HCT116 (cell line): ENCODE data around the gene COG1. TPM values are rescaled to one million over a fixed set of nuclear protein-coding genes. Genes with fewer than 3 reads are reported as not detected.
A peak's percentile ranks its signal among the peaks of the same experiment; 100 is the strongest.

Experiments
- ATAC-seq: fragments of 200-7000 bp; cut with Tn5 transposase; 2 replicates; pipeline ENCODE4 v1.9.1; 2020; ENCODE audit warnings: mild to moderate bottlenecking, moderate library complexity
- BruUV-seq: library from RNA; stranded (reverse); fragments of 400-500 nt; replicated peaks from 2 replicates; lab custom pipeline; 2021; lab: Mats Ljungman, UMichigan
- CTCF ChIA-PET: fragments of 300-600 bp; sonication (Branson Sonifier 250); formaldehyde crosslinking; loops from one replicate; lab custom pipeline; 2021; ENCODE audit warnings: antibody characterized with exemption; lab: Charles Lee
- POLR2A ChIA-PET: fragments of 300-600, 350-600 bp; sonication (Branson Sonifier 250); formaldehyde crosslinking; loops from one replicate; lab custom pipeline; 2021; ENCODE audit warnings: antibody characterized with exemption; lab: Charles Lee
- RAD21 ChIA-PET, 2 experiments: fragments of 300-600 bp; sonication (Branson Sonifier 250); formaldehyde crosslinking; loops; one replicate each; lab custom pipeline; 2023; ENCODE audit warnings: low total read pairs in 2 of 2; ENCODE audit not compliant: uncharacterized antibody in 2 of 2, unreplicated experiment in 2 of 2, low non-redundant PET in 1 of 2; lab: Charles Lee
- DNase-seq: peaks from one replicate; pipeline ENCODE4 v3.0.0-alpha.2; 2010; ENCODE audit warnings: low read depth, low spot score
- H2AFZ ChIP-seq: fragments of 200-600 bp; shearing (Covaris generic), sonication (generic); 2 replicates; pipeline ENCODE4 v1.6.1; 2017; ENCODE audit warnings: low read depth, mixed run types, mixed read lengths, antibody characterized with exemption, low read length; ENCODE audit not compliant: poor library complexity, severe bottlenecking
- H3K27ac ChIP-seq: 2 replicates; pipeline ENCODE4 v1.5.1; 2012; ENCODE audit warnings: low read depth, low read length
- H3K27me3 ChIP-seq: fragments of 200-600 bp; sonication (generic); 2 replicates; pipeline ENCODE4 v1.6.1; 2016; ENCODE audit warnings: mixed run types, low read length, mixed read lengths; ENCODE audit not compliant: insufficient read depth
- H3K36me3 ChIP-seq, 2 experiments: fragments of 200-500 bp in 1 of 2; fragments of 200-600 bp in 1 of 2; sonication (Bioruptor generic) in 1 of 2; sonication (generic) in 1 of 2; 2 replicates each; pipeline versions ENCODE4 v1.5.1 to v1.6.1; 2014 to 2016; ENCODE audit warnings: low read length in 2 of 2, inconsistent platforms in 1 of 2, mixed read lengths in 1 of 2, mixed run types in 1 of 2; ENCODE audit not compliant: insufficient read depth in 2 of 2, control insufficient read depth in 1 of 2
- H3K4me1 ChIP-seq, 2 experiments: fragments of 200-600 bp in 1 of 2; sonication (generic) in 1 of 2; 2 replicates each; pipeline versions ENCODE4 v1.5.1 to v1.6.1; 2012 to 2017; ENCODE audit warnings: low read length in 2 of 2, inconsistent platforms in 1 of 2, mild to moderate bottlenecking in 1 of 2, mixed read lengths in 1 of 2, mixed run types in 1 of 2, moderate library complexity in 1 of 2; ENCODE audit not compliant: insufficient read depth in 2 of 2, control insufficient read depth in 1 of 2
- H3K4me2 ChIP-seq: fragments of 200-600 bp; sonication (generic); 2 replicates; pipeline ENCODE4 v1.6.1; 2017; ENCODE audit warnings: mixed run types, low read length, mixed read lengths
- H3K4me3 ChIP-seq, 2 experiments: fragments of 200-600 bp in 1 of 2; sonication (generic) in 1 of 2; replicated peaks in 1 of 2; 2 replicates each; pipeline ENCODE4 v1.5.1; 2011 to 2016; ENCODE audit warnings: low read length in 2 of 2, control low read depth in 1 of 2, low read depth in 1 of 2, mild to moderate bottlenecking in 1 of 2, mixed read lengths in 1 of 2, mixed run types in 1 of 2
- H3K79me2 ChIP-seq: fragments of 200-600 bp; sonication (generic); 2 replicates; pipeline ENCODE4 v1.6.1; 2017; ENCODE audit warnings: mild to moderate bottlenecking, mixed run types, low read length, moderate library complexity, mixed read lengths; ENCODE audit not compliant: insufficient read depth
- H3K9ac ChIP-seq: fragments of 200-600 bp; sonication (generic); 2 replicates; pipeline ENCODE4 v1.6.1; 2016; ENCODE audit warnings: low read length, mixed read lengths
- H3K9me2 ChIP-seq: fragments of 200-600 bp; sonication (generic), shearing (Covaris generic); 2 replicates; pipeline ENCODE4 v1.6.1; 2017; ENCODE audit warnings: mixed run types, mild to moderate bottlenecking, moderate library complexity; ENCODE audit not compliant: insufficient read depth
- H3K9me3 ChIP-seq, 2 experiments: fragments of 200-500 bp in 1 of 2; fragments of 200-600 bp in 1 of 2; sonication (Bioruptor generic) in 1 of 2; sonication (generic) in 1 of 2; 2 replicates each; pipeline ENCODE4 v1.6.1; 2014 to 2017; ENCODE audit warnings: low read length in 2 of 2, mixed read lengths in 2 of 2, inconsistent platforms in 1 of 2, low read depth in 1 of 2, mild to moderate bottlenecking in 1 of 2, mixed run types in 1 of 2, moderate library complexity in 1 of 2; ENCODE audit not compliant: control insufficient read depth in 1 of 2, insufficient read depth in 1 of 2
- H4K20me1 ChIP-seq: fragments of 200-600 bp; sonication (generic), shearing (Covaris generic); 2 replicates; pipeline ENCODE4 v1.6.1; 2017; ENCODE audit warnings: mixed run types, mild to moderate bottlenecking, moderate library complexity; ENCODE audit not compliant: insufficient read depth
- CEBPB ChIP-seq: IDR thresholded peaks from 2 replicates; pipeline ENCODE4 v1.6.1; 2012; ENCODE audit warnings: low read depth
- EGR1 ChIP-seq: IDR thresholded peaks from 2 replicates; pipeline ENCODE4 v1.6.1; 2012; ENCODE audit warnings: low read depth
- FOSL1 ChIP-seq: IDR thresholded peaks from 2 replicates; pipeline ENCODE4 v1.6.1; 2012; ENCODE audit warnings: low read depth
- POLR2AphosphoS5 ChIP-seq: IDR thresholded peaks from 2 replicates; pipeline ENCODE4 v1.6.1; 2011; ENCODE audit warnings: mild to moderate bottlenecking, low read depth, low read length, moderate library complexity
- SRF ChIP-seq: IDR thresholded peaks from 2 replicates; pipeline ENCODE4 v1.6.1; 2012; ENCODE audit warnings: low read depth
- TCF7L2 ChIP-seq: IDR thresholded peaks from 2 replicates; pipeline ENCODE4 v1.7.0; 2011; ENCODE audit warnings: borderline replicate concordance, inconsistent platforms; ENCODE audit not compliant: insufficient read depth, insufficient read length; ENCODE audit errors: extremely low read depth
- YY1 ChIP-seq: IDR thresholded peaks from 2 replicates; pipeline ENCODE4 v1.6.1; 2011; ENCODE audit warnings: low read length, low read depth, moderate library complexity, mild to moderate bottlenecking; ENCODE audit not compliant: insufficient replicate concordance; ENCODE audit errors: extremely low read depth
- ZNF274 ChIP-seq: fragments of 200-500 bp; sonication (Bioruptor generic); IDR thresholded peaks from 2 replicates; pipeline ENCODE4 v1.6.1; 2014; ENCODE audit warnings: mild to moderate bottlenecking, low read depth, low read length, inconsistent platforms
- intact Hi-C: fragments of 100-400 bp; cut with micrococcal nuclease; formaldehyde crosslinking; loops from 2 replicates; pipeline ENCODE4 v1.10.0; 2022
- total RNA-seq: library from RNA; stranded (reverse); gene quantifications from one replicate; pipeline ENCODE4 v1.2.1, GENCODE V29; 2021; ENCODE audit not compliant: unreplicated experiment
- TF ChIP-seq, protein P1 (sequence below), 3 experiments: fragments of 200-600 bp in 1 of 3; sonication (generic) in 1 of 3; IDR thresholded peaks in 2 of 3; conservative IDR thresholded peaks in 1 of 3; 2 replicates each; pipeline ENCODE4 v1.5.1; 2012 to 2017; ENCODE audit warnings: low read depth in 2 of 3, low read length in 2 of 3, antibody characterized with exemption in 1 of 3, borderline replicate concordance in 1 of 3, control low read depth in 1 of 3, mild to moderate bottlenecking in 1 of 3, mixed read lengths in 1 of 3, mixed run types in 1 of 3, moderate library complexity in 1 of 3; ENCODE audit not compliant: insufficient read depth in 1 of 3
- TF ChIP-seq, protein P2 (sequence below): IDR thresholded peaks from 2 replicates; pipeline ENCODE4 v1.6.1; 2012
- TF ChIP-seq, protein P3 (sequence below): IDR thresholded peaks from 2 replicates; pipeline ENCODE4 v1.6.1; 2012; ENCODE audit warnings: low read depth

The COG1 gene
- total RNA-seq, 1 experiment from 2014 or later: 44.6 TPM

DNA sequence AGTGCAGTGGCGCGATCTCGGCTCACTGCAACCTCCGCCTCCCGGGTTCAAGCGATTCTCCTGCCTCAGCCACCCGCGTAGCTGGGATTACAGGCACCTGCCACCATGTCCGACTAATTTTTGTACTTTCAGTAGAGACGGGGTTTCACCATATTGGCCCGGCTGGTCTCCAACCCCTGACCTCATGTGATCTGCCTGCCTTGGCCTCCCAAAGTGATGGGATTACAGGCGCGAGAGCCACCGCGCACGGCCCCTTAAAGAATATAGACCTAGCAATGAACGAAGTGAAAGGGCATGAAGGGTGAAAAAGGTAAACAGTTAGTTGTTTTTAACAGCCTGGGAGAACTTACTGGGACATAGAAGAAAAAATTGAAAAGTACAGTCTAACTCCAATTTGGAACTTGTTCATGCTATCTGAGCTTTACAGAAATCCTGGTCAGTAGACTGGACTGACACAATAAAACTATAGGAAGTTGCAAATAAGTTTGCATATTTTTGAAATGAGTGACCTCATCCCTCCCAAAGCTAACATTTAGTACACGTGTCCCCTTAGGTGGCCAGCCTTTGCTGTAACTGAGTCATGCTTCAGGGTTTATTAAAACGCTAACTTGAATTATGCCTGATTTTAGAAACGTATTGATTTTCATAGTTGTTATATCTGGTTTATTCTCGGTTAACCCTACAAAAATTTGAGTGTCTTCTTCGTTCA is 1.8 kb downstream of the COG1 start:
- peaks cover 0 to 30% of the 10 kb centered on the region in 2 experiments; a peak in 2 of 4 replicates for H3K4me1 ChIP-seq
- H3K27me3 ChIP-seq: no peaks in the 10 kb centered on the region
- no peak for ATAC-seq
- H3K4me3 ChIP-seq: no peak overlapping the region
- no peak overlapping the region for H3K4me2 ChIP-seq
- intact Hi-C loops: no loop called here
- no peaks in the 10 kb centered on the region for H3K9me2 ChIP-seq
- RAD21 ChIA-PET: interaction anchor here in 1 of 2 experiments (1.4 kb wide), 1 partner anchor 469 kb away, joined by 4 read pairs; no protein-coding TSS in a partner anchor
- TSS peak; percentile 45 for BruUV-seq
- H3K27ac ChIP-seq: no peak overlapping the region
- H3K9ac ChIP-seq: no peak overlapping the region
- no peak overlapping the region for H2AFZ ChIP-seq
- TF ChIP-seq EGR1 (no peak), FOSL1 (no peak), YY1 (no peak), POLR2AphosphoS5 (no peak), ZNF274 (no peak), SRF (no peak), CEBPB (no peak), TCF7L2 (no peak)
- TF ChIP-seq, protein P1, sequence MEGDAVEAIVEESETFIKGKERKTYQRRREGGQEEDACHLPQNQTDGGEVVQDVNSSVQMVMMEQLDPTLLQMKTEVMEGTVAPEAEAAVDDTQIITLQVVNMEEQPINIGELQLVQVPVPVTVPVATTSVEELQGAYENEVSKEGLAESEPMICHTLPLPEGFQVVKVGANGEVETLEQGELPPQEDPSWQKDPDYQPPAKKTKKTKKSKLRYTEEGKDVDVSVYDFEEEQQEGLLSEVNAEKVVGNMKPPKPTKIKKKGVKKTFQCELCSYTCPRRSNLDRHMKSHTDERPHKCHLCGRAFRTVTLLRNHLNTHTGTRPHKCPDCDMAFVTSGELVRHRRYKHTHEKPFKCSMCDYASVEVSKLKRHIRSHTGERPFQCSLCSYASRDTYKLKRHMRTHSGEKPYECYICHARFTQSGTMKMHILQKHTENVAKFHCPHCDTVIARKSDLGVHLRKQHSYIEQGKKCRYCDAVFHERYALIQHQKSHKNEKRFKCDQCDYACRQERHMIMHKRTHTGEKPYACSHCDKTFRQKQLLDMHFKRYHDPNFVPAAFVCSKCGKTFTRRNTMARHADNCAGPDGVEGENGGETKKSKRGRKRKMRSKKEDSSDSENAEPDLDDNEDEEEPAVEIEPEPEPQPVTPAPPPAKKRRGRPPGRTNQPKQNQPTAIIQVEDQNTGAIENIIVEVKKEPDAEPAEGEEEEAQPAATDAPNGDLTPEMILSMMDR (IDR thresholded peaks at IDR 0.05 in 2 of 3, conservative IDR thresholded peaks at IDR 0.05 in 1 of 3; ENCODE audit: borderline replicate concordance in 1 of 3, insufficient read depth in 1 of 3, low read depth in 2 of 3, low read length in 2 of 3): no peak
- TF ChIP-seq, protein P2, sequence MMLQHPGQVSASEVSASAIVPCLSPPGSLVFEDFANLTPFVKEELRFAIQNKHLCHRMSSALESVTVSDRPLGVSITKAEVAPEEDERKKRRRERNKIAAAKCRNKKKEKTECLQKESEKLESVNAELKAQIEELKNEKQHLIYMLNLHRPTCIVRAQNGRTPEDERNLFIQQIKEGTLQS: no peak
- TF ChIP-seq, protein P3, sequence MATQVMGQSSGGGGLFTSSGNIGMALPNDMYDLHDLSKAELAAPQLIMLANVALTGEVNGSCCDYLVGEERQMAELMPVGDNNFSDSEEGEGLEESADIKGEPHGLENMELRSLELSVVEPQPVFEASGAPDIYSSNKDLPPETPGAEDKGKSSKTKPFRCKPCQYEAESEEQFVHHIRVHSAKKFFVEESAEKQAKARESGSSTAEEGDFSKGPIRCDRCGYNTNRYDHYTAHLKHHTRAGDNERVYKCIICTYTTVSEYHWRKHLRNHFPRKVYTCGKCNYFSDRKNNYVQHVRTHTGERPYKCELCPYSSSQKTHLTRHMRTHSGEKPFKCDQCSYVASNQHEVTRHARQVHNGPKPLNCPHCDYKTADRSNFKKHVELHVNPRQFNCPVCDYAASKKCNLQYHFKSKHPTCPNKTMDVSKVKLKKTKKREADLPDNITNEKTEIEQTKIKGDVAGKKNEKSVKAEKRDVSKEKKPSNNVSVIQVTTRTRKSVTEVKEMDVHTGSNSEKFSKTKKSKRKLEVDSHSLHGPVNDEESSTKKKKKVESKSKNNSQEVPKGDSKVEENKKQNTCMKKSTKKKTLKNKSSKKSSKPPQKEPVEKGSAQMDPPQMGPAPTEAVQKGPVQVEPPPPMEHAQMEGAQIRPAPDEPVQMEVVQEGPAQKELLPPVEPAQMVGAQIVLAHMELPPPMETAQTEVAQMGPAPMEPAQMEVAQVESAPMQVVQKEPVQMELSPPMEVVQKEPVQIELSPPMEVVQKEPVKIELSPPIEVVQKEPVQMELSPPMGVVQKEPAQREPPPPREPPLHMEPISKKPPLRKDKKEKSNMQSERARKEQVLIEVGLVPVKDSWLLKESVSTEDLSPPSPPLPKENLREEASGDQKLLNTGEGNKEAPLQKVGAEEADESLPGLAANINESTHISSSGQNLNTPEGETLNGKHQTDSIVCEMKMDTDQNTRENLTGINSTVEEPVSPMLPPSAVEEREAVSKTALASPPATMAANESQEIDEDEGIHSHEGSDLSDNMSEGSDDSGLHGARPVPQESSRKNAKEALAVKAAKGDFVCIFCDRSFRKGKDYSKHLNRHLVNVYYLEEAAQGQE: no peak
- DNase-seq: no peak
- H3K36me3 ChIP-seq: peaks cover 27 to 30% of the 10 kb centered on the region in 2 experiments
- H4K20me1 ChIP-seq: no peaks in the 10 kb centered on the region
- H3K9me3 ChIP-seq: no peaks in the 10 kb centered on the region
- CTCF ChIA-PET: interaction anchor here (0.9 to 8.9 kb wide), 3 partner anchors 175 to 638 kb away, joined by 3 to 212 read pairs (median 6); no protein-coding TSS in a partner anchor
- peaks cover 24% of the 10 kb centered on the region for H3K79me2 ChIP-seq
- POLR2A ChIA-PET: interaction anchor here (0.7 kb wide), 2 partner anchors 9 to 1052 kb away, joined by 3 to 4 read pairs; no protein-coding TSS in a partner anchor
